Keratinocyte (primary cell): ENCODE data around the gene ALG6.

Source experiments
- CTCF ChIP-seq, 3 experiments: IDR thresholded peaks in 1 of 3; conservative IDR thresholded peaks in 1 of 3; optimal IDR thresholded peaks in 1 of 3; 2 replicates in 2 of 3; 3 replicates in 1 of 3; pipeline versions ENCODE3 to v1.5.1; 2011; ENCODE audit warnings: low read length in 3 of 3, mild to moderate bottlenecking in 3 of 3, moderate library complexity in 2 of 3, control low read depth in 1 of 3, inconsistent platforms in 1 of 3; ENCODE audit not compliant: insufficient read depth in 2 of 3; ENCODE audit errors: extremely low read depth in 1 of 3
- EZH2 ChIP-seq: IDR thresholded peaks from one replicate; pipeline ENCODE4 v1.6.1; 2012; ENCODE audit warnings: inconsistent platforms, mild to moderate bottlenecking, low read length, moderate library complexity

GRCh38 chr1:63405021-63405420 is 37.6 kb downstream of the ALG6 start:
- no peak for TF ChIP-seq CTCF (optimal IDR thresholded peaks at IDR 0.05 in 1 of 3, IDR thresholded peaks at IDR 0.05 in 1 of 3, conservative IDR thresholded peaks at IDR 0.05 in 1 of 3; ENCODE audit: extremely low read depth in 1 of 3, insufficient read depth in 2 of 3, low read length in 3 of 3)
- TF ChIP-seq EZH2: no peak
